OCI-LY3 (cell line): ENCODE data around the gene GID8.

Source experiments
- EZH2phosphoT487 ChIP-seq: fragments of 200-600 bp; shearing (Covaris generic); IDR thresholded peaks from 2 replicates; pipeline ENCODE4 v1.6.1; 2018; ENCODE audit warnings: antibody characterized with exemption, mixed run types, low read depth
- TF ChIP-seq, protein P1 (sequence below): fragments of 200-600, 300-600 bp; sonication (generic); IDR thresholded peaks from 2 replicates; pipeline ENCODE4 v1.5.1; 2014; ENCODE audit warnings: antibody characterized with exemption, low read length, low read depth

DNA sequence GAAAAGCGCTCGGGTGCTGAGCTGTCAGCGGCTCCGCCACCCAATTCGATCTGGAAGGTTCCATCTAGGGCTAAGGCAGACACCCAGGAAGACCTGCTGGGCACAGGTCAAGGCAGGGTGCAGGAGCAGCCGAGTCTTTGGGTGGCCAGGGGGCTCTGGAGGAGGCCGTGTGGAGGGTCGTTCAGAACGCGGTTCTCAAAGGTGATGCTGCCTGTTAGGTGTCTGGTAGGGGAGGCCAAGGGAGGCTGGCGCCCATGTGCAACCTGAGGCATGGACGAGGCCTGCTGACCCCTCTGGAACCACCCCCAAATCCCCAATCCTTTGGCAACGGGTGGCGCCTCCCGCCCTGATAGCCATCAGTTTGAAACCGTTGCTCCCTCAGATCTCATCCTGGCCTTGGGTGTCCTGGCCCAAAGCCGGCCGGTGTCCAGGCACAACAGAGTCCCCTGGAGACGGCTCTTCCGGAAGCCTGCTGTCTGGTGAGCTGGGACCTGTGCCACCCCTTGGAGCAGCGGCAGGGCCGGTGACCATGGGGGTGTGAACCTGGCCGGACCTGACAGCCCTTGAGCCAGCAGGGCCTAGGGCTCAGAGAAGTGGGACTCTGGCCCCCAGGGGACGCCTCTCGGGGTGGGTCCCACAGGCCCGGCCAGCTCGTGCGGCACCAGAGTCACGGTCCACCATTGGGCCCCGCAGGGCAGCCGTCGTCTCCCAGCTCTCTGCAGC lies 25.1 kb downstream of the GID8 start:
- TF ChIP-seq, protein P1, sequence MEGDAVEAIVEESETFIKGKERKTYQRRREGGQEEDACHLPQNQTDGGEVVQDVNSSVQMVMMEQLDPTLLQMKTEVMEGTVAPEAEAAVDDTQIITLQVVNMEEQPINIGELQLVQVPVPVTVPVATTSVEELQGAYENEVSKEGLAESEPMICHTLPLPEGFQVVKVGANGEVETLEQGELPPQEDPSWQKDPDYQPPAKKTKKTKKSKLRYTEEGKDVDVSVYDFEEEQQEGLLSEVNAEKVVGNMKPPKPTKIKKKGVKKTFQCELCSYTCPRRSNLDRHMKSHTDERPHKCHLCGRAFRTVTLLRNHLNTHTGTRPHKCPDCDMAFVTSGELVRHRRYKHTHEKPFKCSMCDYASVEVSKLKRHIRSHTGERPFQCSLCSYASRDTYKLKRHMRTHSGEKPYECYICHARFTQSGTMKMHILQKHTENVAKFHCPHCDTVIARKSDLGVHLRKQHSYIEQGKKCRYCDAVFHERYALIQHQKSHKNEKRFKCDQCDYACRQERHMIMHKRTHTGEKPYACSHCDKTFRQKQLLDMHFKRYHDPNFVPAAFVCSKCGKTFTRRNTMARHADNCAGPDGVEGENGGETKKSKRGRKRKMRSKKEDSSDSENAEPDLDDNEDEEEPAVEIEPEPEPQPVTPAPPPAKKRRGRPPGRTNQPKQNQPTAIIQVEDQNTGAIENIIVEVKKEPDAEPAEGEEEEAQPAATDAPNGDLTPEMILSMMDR: no peak
- no peak for TF ChIP-seq EZH2phosphoT487
